PC-3 (cell line): ENCODE data around the gene NTN4. TPM values are rescaled to one million over a fixed set of nuclear protein-coding genes. Genes with fewer than 3 reads are reported as not detected.
A peak's percentile ranks its signal among the peaks of the same experiment; 100 is the strongest.

Source experiments
- ATAC-seq: fragments of 200-7000 bp; cut with Tn5 transposase; 2 replicates; pipeline ENCODE4 v1.9.1; 2020; ENCODE audit warnings: mild to moderate bottlenecking, moderate library complexity
- BruUV-seq: library from RNA; stranded (reverse); fragments of 400-500 nt; replicated peaks from 2 replicates; lab custom pipeline; 2021; lab: Mats Ljungman, UMichigan
- CTCF ChIA-PET: fragments of 300-600 bp; sonication (Branson Sonifier 250); formaldehyde crosslinking; loops from one replicate; lab custom pipeline; 2022; ENCODE audit warnings: antibody characterized with exemption; lab: Charles Lee
- POLR2A ChIA-PET: fragments of 300-600 bp; sonication (Branson Sonifier 250); formaldehyde crosslinking; loops from one replicate; lab custom pipeline; 2022; ENCODE audit warnings: antibody characterized with exemption; ENCODE audit not compliant: unreplicated experiment; lab: Charles Lee
- DNase-seq: peaks from one replicate; pipeline ENCODE4 v3.0.0-alpha.2; 2015
- H2AFZ ChIP-seq: fragments of 300-600 bp; sonication (generic); 2 replicates; pipeline ENCODE4 v1.6.0; 2016; ENCODE audit warnings: antibody characterized with exemption, low read length
- H3F3A ChIP-seq: fragments of 300-600 bp; sonication (generic); one replicate; pipeline ENCODE4 v1.6.0; 2017; ENCODE audit warnings: antibody characterized with exemption, low read length, control low read depth, mild to moderate bottlenecking; ENCODE audit not compliant: unreplicated experiment
- H3K27ac ChIP-seq: fragments of 300-600 bp; sonication (generic); 2 replicates; pipeline ENCODE4 v1.5.1; 2016; ENCODE audit warnings: mild to moderate bottlenecking, low read length
- H3K27me3 ChIP-seq: fragments of 300-600 bp; sonication (generic); 2 replicates; pipeline ENCODE4 v1.6.1; 2016; ENCODE audit warnings: low read length, mixed read lengths
- H3K36me3 ChIP-seq: fragments of 300-600 bp; sonication (generic); 2 replicates; pipeline ENCODE4 v1.6.1; 2016; ENCODE audit warnings: low read depth, mixed run types, low read length, mixed read lengths
- H3K4me1 ChIP-seq: fragments of 300-600 bp; sonication (generic); 2 replicates; pipeline ENCODE4 v1.5.1; 2016; ENCODE audit warnings: low read length; ENCODE audit not compliant: insufficient read depth
- H3K4me2 ChIP-seq: fragments of 300-600 bp; sonication (generic); 2 replicates; pipeline ENCODE4 v1.6.0; 2016; ENCODE audit warnings: low read length
- H3K4me3 ChIP-seq: fragments of 300-600 bp; sonication (generic); 2 replicates; pipeline ENCODE4 v1.5.1; 2016; ENCODE audit warnings: mild to moderate bottlenecking, low read length, mixed read lengths
- H3K79me2 ChIP-seq: fragments of 300-600 bp; sonication (generic); 2 replicates; pipeline ENCODE4 v1.6.1; 2017; ENCODE audit warnings: low read length, mixed read lengths
- H3K9ac ChIP-seq: fragments of 300-600 bp; sonication (generic); 2 replicates; pipeline ENCODE4 v1.6.0; 2016; ENCODE audit warnings: mild to moderate bottlenecking, low read length
- H3K9me2 ChIP-seq: fragments of 300-600 bp; sonication (generic); replicated peaks from 2 replicates; pipeline ENCODE4 v1.6.1; 2016; ENCODE audit warnings: mixed run types, low read length, mixed read lengths
- H3K9me3 ChIP-seq: fragments of 300-600 bp; sonication (generic); 2 replicates; pipeline ENCODE4 v1.6.1; 2016; ENCODE audit warnings: low read length, mixed read lengths
- H4K20me1 ChIP-seq: fragments of 300-600 bp; sonication (generic); 2 replicates; pipeline ENCODE4 v1.6.1; 2016; ENCODE audit warnings: low read length, mixed read lengths
- EZH2 ChIP-seq: fragments of 300-600 bp; sonication (generic); IDR thresholded peaks from one replicate; pipeline ENCODE4 v1.6.1; 2017; ENCODE audit warnings: antibody characterized with exemption, mild to moderate bottlenecking, low read length; ENCODE audit not compliant: unreplicated experiment
- EZH2phosphoT487 ChIP-seq: fragments of 300-600 bp; sonication (generic); IDR thresholded peaks from 2 replicates; pipeline ENCODE4 v1.6.1; 2018; ENCODE audit warnings: mild to moderate bottlenecking, antibody characterized with exemption, low read length, borderline replicate concordance
- intact Hi-C: fragments of 100-400 bp; cut with micrococcal nuclease; formaldehyde crosslinking; loops from 2 replicates; pipeline ENCODE4 v1.9.0; 2023
- total RNA-seq: library from RNA; depleted of rRNA; stranded (reverse); fragments of >200 nt; gene quantifications from 2 replicates; pipeline ENCODE4 v1.2.3, GENCODE V29; 2014
- TF ChIP-seq, protein P1 (sequence below): fragments of 300-600 bp; sonication (generic); conservative IDR thresholded peaks from 2 replicates; pipeline ENCODE4 v1.5.1; 2017; ENCODE audit warnings: antibody characterized with exemption, low read depth, mild to moderate bottlenecking, low read length

Gene NTN4
- total RNA-seq, 1 experiment from 2014 or later: 39.6 TPM

- TF ChIP-seq EZH2 (no peak), EZH2phosphoT487 (no peak)
- TF ChIP-seq, protein P1, sequence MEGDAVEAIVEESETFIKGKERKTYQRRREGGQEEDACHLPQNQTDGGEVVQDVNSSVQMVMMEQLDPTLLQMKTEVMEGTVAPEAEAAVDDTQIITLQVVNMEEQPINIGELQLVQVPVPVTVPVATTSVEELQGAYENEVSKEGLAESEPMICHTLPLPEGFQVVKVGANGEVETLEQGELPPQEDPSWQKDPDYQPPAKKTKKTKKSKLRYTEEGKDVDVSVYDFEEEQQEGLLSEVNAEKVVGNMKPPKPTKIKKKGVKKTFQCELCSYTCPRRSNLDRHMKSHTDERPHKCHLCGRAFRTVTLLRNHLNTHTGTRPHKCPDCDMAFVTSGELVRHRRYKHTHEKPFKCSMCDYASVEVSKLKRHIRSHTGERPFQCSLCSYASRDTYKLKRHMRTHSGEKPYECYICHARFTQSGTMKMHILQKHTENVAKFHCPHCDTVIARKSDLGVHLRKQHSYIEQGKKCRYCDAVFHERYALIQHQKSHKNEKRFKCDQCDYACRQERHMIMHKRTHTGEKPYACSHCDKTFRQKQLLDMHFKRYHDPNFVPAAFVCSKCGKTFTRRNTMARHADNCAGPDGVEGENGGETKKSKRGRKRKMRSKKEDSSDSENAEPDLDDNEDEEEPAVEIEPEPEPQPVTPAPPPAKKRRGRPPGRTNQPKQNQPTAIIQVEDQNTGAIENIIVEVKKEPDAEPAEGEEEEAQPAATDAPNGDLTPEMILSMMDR: no peak
- Histone ChIP-seq H3K9me3 (no peaks in the 10 kb centered on the region), H3F3A (peaks cover 6% of the 10 kb centered on the region), H3K4me1 (peaks cover 32% of the 10 kb centered on the region), H4K20me1 (no peaks in the 10 kb centered on the region), H3K27ac (no peak overlapping the region), H3K36me3 (no peaks in the 10 kb centered on the region; the same call in 1 of the 2 replicates), H3K4me3 (no peak overlapping the region), H3K9ac (no peak overlapping the region), H3K4me2 (no peak overlapping the region), H3K79me2 (no peaks in the 10 kb centered on the region), H2AFZ (no peak overlapping the region), H3K27me3 (no peaks in the 10 kb centered on the region), H3K9me2 (no peaks in the 10 kb centered on the region)
- ChIA-PET CTCF (no interaction called here), POLR2A (no interaction called here)
- no TSS peak for BruUV-seq
- no peak for DNase-seq
- intact Hi-C loops: loop anchor here (10.0 kb wide), 1 partner anchor 99 kb away; no protein-coding TSS in a partner anchor
- ATAC-seq: no peak
These were observed 86.6 kb downstream of the NTN4 start for GRCh38 chr12:95703986-95704385.

- Histone ChIP-seq H3K9ac (peak overlapping the region; percentile 82), H3K4me1 (peaks cover 33% of the 10 kb centered on the region), H3K9me2 (no peaks in the 10 kb centered on the region), H3K27ac (peak overlapping the region; percentile 99), H3K4me2 (peak overlapping the region; percentile 24), H3K9me3 (no peaks in the 10 kb centered on the region), H2AFZ (no peak overlapping the region), H3K4me3 (no peak overlapping the region), H4K20me1 (no peaks in the 10 kb centered on the region), H3K79me2 (no peaks in the 10 kb centered on the region), H3K27me3 (no peaks in the 10 kb centered on the region), H3F3A (peaks cover 6% of the 10 kb centered on the region), H3K36me3 (peaks cover 5% of the 10 kb centered on the region; the same call in 1 of the 2 replicates)
- ChIA-PET POLR2A (interaction anchor here (0.6 kb wide), 1 partner anchor 23 kb away, joined by 3 read pairs; no protein-coding TSS in a partner anchor), CTCF (no interaction called here)
- TF ChIP-seq EZH2: no peak
- TF ChIP-seq, protein P1: no peak
- TF ChIP-seq EZH2phosphoT487: no peak
- intact Hi-C loops: loop anchor here (10.0 kb wide), 1 partner anchor 97 kb away; no protein-coding TSS in a partner anchor
- peak; percentile 93 for DNase-seq
- no TSS peak for BruUV-seq
- peak; percentile 62 for ATAC-seq
These were observed 88.7 kb downstream of the NTN4 start for GRCh38 chr12:95701722-95702418.

DNA sequence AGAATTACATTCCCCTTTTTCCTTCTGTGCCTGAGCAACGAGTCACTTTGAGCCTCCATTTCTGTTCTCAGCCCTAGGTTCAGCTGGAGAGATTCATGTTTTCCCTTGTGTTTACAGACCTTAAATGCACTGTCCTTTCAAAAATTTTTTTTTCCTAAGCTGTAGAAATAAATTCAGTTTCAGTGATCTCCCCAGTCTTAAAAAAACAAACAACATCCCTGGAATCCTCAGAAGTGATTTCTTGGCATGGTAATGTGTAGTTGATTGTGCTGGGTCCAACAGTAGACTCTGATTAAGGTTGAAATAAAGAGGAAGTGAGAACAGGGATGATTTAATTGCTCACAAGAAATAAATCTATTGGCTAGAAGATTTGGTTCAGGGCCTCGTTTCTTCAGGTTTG, 89.3 kb downstream of the NTN4 start:
- ChIA-PET POLR2A (interaction anchor here (0.6 kb wide), 1 partner anchor 23 kb away, joined by 3 read pairs; no protein-coding TSS in a partner anchor), CTCF (interaction anchor here (0.5 kb wide), 1 partner anchor 94 kb away, joined by 3 read pairs; no protein-coding TSS in a partner anchor)
- Histone ChIP-seq H3K9me3 (no peaks in the 10 kb centered on the region), H3K4me1 (peaks cover 33% of the 10 kb centered on the region), H3F3A (peaks cover 6% of the 10 kb centered on the region), H3K4me3 (no peak overlapping the region), H3K9me2 (no peaks in the 10 kb centered on the region), H3K9ac (peak overlapping the region; percentile 82), H3K4me2 (peak overlapping the region; percentile 24), H2AFZ (no peak overlapping the region), H3K79me2 (no peaks in the 10 kb centered on the region), H3K27ac (peak overlapping the region; percentile 99), H3K27me3 (no peaks in the 10 kb centered on the region), H3K36me3 (peaks cover 5% of the 10 kb centered on the region; the same call in 1 of the 2 replicates), H4K20me1 (no peaks in the 10 kb centered on the region)
- intact Hi-C loops: loop anchor here (10.0 kb wide), 1 partner anchor 96 kb away; no protein-coding TSS in a partner anchor
- BruUV-seq: no TSS peak
- no peak for DNase-seq
- peak; percentile 9 for ATAC-seq
- TF ChIP-seq, protein P1: no peak
- TF ChIP-seq EZH2: no peak
- TF ChIP-seq EZH2phosphoT487: no peak
